Measurements from ENCODE around the gene FOXJ1.

FOXJ1 gene

DNA sequence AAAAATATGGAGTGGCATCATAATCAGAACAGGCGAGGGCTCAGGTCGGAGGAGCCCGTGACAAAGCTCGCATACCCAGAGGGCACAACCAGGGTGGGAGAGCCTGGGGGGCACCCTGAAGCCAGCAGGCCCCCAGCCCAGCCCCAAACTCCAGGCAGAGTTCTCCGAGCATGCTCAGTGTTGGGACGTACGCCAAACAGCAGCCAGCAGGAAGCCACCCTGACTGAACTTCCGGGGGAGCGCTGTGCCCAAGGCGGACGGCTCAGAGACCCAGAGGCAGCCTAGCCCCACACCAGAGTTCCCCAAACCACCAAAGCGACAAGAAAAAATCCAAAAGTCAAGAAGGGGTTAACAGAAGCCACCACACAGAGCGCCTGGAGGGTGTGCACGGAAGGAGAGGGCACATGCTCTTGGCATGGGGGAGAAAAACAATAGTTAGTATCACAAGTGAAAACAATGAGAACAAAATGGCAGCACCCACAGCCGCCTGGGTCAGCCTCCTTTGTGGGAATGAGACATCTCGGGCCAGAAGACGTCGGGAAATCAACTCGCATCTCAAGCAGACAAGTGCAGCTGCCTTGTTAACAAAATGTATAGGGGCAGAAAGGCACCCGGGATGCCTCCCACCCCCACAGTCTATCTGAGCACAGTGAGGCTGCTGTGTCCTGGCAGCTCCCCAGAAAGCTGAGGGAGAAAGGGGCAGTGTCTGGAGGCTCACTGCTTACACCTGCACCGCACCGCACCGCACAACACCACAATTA, 49.3 kb downstream of the FOXJ1 start:
- TF ChIP-seq POLR2A (IDR thresholded peaks at IDR 0.05; ENCODE audit: low read depth, low read length): no peak
- FAIRE-seq: no peak

DNA sequence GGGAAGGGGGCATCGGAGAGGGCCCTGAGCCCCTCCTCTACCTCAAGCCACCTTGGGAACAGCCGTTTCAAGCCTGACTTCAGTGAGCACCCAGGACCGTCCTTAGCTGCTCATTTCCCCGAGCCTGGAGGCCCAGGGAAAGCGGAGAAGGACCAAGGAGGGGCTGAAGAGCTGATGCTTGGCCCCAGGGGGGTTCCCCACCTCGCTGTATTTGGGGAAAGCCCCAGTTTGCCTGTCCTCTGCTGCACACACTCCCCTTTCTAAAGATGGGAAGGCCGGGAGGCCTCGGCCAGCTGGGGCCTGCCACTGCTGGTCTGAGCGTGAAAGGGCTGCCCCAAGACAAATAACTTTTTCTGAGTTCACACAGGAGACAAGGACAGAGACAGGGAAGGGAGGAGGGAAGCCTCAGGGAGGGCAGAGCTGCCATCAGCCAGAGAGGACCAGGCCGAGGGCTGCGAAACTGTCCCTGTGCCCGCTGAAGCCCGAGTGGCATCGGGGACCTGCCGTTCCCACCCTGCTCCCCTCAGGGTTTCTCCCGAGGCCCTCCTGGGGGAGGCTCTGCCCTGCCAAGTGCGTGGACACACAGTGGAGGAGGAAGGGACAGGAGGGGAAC, 50.4 kb downstream of the FOXJ1 start:
- no peak for FAIRE-seq
- no peak for TF ChIP-seq POLR2A (IDR thresholded peaks at IDR 0.05; ENCODE audit: low read depth, low read length)
- no peak for DNase-seq (ENCODE audit: insufficient read length, low spot score)

More for the DNA sequence above, 49.3 kb downstream of the FOXJ1 start:
- no peak for DNase-seq (ENCODE audit: insufficient read length, low spot score)

DNA sequence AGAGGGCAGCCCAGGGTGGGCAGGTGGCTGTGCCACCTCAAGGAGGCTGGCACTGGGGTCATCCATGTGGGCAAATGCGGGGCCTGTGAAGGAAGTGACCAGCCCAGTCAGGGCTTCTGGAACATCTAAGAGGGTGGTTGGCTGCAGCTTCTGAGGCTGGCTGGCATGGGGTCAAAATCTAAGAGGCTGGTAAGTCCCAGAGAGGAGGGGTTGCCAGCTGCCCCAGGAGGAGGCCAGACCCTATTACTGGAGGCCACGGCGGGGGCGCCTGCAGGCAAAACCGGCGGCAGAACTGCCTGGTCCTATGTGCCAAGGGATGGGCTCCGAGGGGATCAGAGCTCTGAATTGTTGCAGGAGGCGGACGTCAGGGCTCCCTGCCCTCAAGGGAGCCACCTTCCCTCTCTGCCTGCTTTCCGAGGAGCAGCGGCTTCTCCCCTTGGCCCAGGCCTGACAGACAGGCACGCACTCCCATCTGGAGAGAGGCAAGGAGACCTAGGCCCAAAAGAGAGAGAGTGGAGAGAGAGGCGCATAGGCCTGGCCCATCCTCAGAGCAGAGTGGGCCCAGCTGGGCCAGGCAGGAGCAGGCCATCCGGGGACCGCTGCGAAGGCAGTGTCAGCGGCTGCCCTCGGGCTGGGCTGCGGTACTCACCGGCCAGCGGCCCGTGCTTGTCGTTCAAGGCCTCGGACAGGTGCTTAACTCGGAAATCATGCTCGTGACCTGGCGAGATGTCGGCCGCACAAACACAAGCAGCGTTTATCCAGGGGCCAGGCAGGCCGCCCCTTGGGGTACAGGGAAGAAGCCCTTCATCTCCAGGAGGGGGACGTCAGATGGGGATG, 51.1 kb downstream of the FOXJ1 start:
- DNase-seq (ENCODE audit: insufficient read length, low spot score) (no peak), FAIRE-seq (no peak)
- no peak for TF ChIP-seq POLR2A (IDR thresholded peaks at IDR 0.05; ENCODE audit: low read depth, low read length)

DNA sequence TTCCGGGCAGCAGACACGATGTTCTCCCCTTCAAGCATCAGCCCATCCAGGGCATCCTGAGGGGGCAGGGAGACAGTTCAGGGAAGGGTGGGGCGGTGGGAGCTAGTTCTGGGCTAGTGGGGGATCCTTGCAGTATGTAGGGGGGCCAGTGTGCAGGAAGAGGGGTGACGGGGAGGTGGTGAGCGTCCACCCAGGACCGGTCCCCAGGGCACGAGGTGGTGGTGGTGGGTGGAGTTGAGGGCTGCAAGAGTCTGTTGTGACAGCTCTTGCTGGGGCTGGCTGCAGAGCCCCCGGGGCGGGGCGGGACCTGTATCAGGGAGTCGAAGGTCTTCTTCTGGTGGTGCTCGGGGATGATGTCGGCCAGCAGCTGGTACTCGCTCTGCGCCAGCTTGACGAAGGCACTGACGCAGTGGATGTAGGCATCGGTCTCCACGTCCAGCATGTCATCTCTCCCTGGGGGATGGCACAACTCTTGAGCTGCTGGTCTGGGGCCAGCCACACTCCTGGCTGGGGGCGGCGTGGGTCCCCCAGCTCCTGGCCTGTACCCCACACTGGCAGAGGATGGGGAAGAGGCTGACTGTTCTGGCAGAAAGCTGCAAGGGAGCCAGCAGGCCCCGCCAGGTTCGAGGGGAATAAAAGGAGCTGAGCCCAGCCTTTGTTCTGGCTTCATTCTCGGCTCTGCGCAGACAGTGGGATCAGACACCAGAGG, 52.0 kb downstream of the FOXJ1 start:
- DNase-seq (ENCODE audit: insufficient read length, low spot score): no peak

DNA sequence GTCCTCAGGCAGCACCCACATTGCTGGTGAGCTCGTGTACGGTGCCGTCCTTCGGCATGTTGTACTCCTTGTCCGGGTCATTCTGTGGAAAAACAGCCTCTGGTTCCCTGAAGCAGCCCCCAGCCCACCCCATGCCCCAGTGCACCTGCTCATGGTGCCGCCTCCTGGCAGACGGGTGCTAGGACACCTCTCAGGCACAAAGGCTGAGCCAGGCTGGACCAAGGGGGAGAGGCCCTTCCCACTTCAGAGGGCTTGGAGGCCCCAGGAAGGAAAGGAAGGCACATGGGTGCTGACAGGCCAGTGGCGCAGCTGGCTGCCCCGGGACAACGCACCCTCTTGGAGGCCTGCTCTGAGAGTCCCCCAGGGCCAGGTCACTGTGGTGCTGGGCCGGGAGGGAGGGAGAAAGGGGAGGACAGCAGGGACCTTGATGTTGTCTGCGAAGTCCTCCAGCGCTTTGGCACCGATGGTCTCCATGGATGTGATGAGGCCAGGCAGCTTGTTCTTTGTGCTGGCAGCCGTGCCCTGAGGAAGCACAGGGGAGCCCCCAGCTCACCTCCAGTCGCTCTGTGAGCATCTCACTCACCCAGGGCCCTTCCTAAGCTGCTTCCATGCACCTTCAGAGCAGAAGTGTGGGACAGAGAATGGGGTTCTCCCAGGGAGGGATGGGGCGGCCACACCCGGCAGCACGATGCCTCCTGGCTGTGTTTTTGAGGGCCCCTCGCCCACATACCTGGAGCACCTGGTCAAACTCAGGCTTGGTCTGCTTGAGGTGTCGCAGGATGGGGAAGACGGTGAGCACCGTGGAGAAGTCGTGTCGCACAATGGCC, 52.8 kb downstream of the FOXJ1 start:
- no peak for TF ChIP-seq POLR2A (IDR thresholded peaks at IDR 0.05; ENCODE audit: low read depth, low read length)
- FAIRE-seq (no peak), DNase-seq (ENCODE audit: insufficient read length, low spot score) (no peak)

More for the DNA sequence above, 52.0 kb downstream of the FOXJ1 start:
- FAIRE-seq: no peak
- TF ChIP-seq POLR2A (IDR thresholded peaks at IDR 0.05; ENCODE audit: low read depth, low read length): no peak

DNA sequence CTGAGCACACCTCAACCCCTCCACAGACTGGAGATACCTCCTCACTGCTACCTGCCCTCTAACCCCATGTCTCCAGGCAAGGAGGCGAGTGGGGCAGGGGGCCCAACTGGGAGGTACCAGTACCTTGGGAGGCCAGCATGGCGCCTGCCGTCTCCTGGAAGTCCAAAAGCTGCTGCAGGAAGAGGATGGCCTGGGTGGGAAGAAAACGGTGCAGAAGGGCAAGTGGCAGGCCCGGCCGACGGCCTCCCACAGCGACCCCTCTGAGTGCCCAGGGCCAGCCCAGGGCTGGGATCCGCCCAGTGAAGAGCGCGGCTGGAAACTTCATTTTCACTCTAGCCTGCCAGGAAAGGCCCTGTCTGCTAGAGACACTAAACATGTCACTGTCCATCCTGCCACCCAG, 53.5 kb downstream of the FOXJ1 start:
- no peak for TF ChIP-seq POLR2A (IDR thresholded peaks at IDR 0.05; ENCODE audit: low read depth, low read length)
- no peak for DNase-seq (ENCODE audit: insufficient read length, low spot score)
- FAIRE-seq: no peak

DNA sequence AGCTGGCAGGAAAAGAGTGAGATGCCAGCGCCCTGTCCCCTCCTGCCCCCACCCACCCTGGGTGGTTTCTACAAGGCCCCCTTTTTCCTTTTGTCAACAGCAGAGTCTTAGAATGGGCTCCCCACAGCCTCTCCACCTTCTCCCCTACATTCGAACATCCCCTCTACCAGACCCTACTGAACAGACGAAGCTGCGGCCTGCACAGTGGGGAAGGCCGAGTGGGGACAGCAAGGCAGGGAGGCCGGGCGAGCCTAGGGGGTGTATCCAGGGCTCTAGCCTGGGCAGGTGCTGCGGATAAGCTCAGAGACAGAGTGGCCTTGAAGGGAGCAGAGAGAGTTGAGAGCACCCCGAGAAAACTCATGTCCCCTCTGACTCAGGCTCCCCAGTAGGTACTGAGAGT, 54.7 kb downstream of the FOXJ1 start:
- TF ChIP-seq POLR2A (IDR thresholded peaks at IDR 0.05; ENCODE audit: low read depth, low read length): no peak
- FAIRE-seq: no peak

More for the DNA sequence above, 54.7 kb downstream of the FOXJ1 start:
- DNase-seq (ENCODE audit: insufficient read length, low spot score): no peak

Measured in H54 (cell line).